ENCODE results near the gene TNFRSF4.

TNFRSF4 gene

GRCh38 chr1:1232796-1233566, 19.0 kb upstream of the TNFRSF4 start:
- DNase-seq (ENCODE audit: low read depth in 2 of 2): no peak

GRCh38 chr1:1232208-1232795, 18.3 kb upstream of the TNFRSF4 start, which contains the start of gene B3GALT6:
Gene B3GALT6 (plus strand): TSS chr1:1232237. CDS start chr1:1232279, 42 bp downstream.
- DNase-seq (ENCODE audit: low read depth in 2 of 2): no peak

- peak; percentile 88 to 94 for DNase-seq (ENCODE audit: low read depth in 2 of 2)
Measured at GRCh38 chr1:1231400-1232207, 17.7 kb upstream of the TNFRSF4 start, which contains the start of gene SDF4. Gene SDF4 (minus strand): TSS chr1:1232001. CDS start chr1:1228772, 3,229 bp downstream.

GRCh38 chr1:1230656-1231399, 16.9 kb upstream of the TNFRSF4 start:
- DNase-seq (ENCODE audit: low read depth in 2 of 2): no peak

GRCh38 chr1:1229770-1230169, 15.8 kb upstream of the TNFRSF4 start:
- DNase-seq (ENCODE audit: low read depth in 2 of 2): no peak

GRCh38 chr1:1228596-1229321, 14.8 kb upstream of the TNFRSF4 start:
- DNase-seq (ENCODE audit: low read depth in 2 of 2): no peak

- DNase-seq (ENCODE audit: low read depth in 2 of 2): no peak
Measured at GRCh38 chr1:1228187-1228586, 14.2 kb upstream of the TNFRSF4 start.

GRCh38 chr1:1227386-1227785, 13.4 kb upstream of the TNFRSF4 start:
- no peak for DNase-seq (ENCODE audit: low read depth in 2 of 2)

GRCh38 chr1:1226566-1227362, 12.8 kb upstream of the TNFRSF4 start:
- DNase-seq (ENCODE audit: low read depth in 2 of 2): no peak

- DNase-seq (ENCODE audit: low read depth in 2 of 2): no peak
Measured at GRCh38 chr1:1225913-1226312, 12.0 kb upstream of the TNFRSF4 start.

GRCh38 chr1:1225238-1225845, 11.4 kb upstream of the TNFRSF4 start:
- DNase-seq (ENCODE audit: low read depth in 2 of 2): no peak

GRCh38 chr1:1223891-1224290, 9.9 kb upstream of the TNFRSF4 start:
- no peak for DNase-seq (ENCODE audit: low read depth in 2 of 2)

- DNase-seq (ENCODE audit: low read depth in 2 of 2): no peak
Measured at GRCh38 chr1:1223321-1223720, 9.4 kb upstream of the TNFRSF4 start.

- no peak for DNase-seq (ENCODE audit: low read depth in 2 of 2)
Measured at GRCh38 chr1:1222575-1223225, 8.7 kb upstream of the TNFRSF4 start.

GRCh38 chr1:1221887-1222574, 8.1 kb upstream of the TNFRSF4 start:
- no peak for DNase-seq (ENCODE audit: low read depth in 2 of 2)

GRCh38 chr1:1220197-1220596, 6.2 kb upstream of the TNFRSF4 start:
- no peak for DNase-seq (ENCODE audit: low read depth in 2 of 2)

- DNase-seq (ENCODE audit: low read depth in 2 of 2): no peak
Measured at GRCh38 chr1:1219341-1219740, 5.4 kb upstream of the TNFRSF4 start.

- no peak for DNase-seq (ENCODE audit: low read depth in 2 of 2)
Measured at GRCh38 chr1:1218524-1219200, 4.7 kb upstream of the TNFRSF4 start.
